Choroid plexus epithelial cell (primary cell): ENCODE results near the gene SRL.

Source experiments
- DNase-seq: peaks from one replicate; pipeline ENCODE4 v3.0.0-alpha.2; 2010; ENCODE audit warnings: low read depth
- H3K4me3 ChIP-seq: 2 replicates; pipeline ENCODE4 v1.5.1; 2011; ENCODE audit warnings: low read depth, mild to moderate bottlenecking, control low read depth, low read length, moderate library complexity
- TF ChIP-seq, protein P1 (sequence below): conservative IDR thresholded peaks from 2 replicates; pipeline ENCODE4 v1.5.1; 2011; ENCODE audit warnings: low read depth, mild to moderate bottlenecking, control low read depth, inconsistent platforms, low read length, moderate library complexity

SRL gene

GRCh38 chr16:4192206-4192605, 49.7 kb downstream of the SRL start:
- TF ChIP-seq, protein P1, sequence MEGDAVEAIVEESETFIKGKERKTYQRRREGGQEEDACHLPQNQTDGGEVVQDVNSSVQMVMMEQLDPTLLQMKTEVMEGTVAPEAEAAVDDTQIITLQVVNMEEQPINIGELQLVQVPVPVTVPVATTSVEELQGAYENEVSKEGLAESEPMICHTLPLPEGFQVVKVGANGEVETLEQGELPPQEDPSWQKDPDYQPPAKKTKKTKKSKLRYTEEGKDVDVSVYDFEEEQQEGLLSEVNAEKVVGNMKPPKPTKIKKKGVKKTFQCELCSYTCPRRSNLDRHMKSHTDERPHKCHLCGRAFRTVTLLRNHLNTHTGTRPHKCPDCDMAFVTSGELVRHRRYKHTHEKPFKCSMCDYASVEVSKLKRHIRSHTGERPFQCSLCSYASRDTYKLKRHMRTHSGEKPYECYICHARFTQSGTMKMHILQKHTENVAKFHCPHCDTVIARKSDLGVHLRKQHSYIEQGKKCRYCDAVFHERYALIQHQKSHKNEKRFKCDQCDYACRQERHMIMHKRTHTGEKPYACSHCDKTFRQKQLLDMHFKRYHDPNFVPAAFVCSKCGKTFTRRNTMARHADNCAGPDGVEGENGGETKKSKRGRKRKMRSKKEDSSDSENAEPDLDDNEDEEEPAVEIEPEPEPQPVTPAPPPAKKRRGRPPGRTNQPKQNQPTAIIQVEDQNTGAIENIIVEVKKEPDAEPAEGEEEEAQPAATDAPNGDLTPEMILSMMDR: no peak
- no peak for DNase-seq
- H3K4me3 ChIP-seq: no peak overlapping the region

DNA sequence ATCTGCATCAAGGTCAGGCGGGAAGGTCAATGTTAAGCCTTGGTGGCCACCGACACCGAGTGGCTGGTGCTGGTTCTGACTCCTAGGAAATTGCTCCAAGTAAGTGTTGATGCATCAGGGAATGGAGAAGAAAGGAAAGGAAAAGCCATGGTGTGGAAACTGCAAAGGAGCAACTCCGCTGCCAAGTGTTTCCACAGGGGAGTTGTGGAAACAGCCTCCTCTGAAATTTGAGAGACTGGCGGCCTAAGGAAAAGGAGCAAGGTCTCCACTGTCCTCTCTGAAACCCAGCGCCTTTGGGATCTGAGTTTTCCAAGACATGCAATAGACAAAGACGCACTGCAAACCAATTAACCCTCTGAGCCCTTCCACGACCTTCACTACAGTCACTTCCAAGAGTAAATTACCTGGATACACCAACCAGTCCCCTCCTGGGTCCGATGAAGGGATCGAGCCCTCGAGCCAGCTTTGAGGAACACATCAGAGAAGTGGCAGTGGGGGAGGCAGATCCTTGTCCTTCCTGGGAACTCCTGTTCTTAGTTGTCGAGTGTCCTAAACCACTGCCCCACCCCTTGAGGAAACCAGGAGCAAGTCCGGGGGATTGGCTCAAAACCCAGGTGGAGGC, 51.1 kb downstream of the SRL start:
- TF ChIP-seq, protein P1: no peak
- no peak for DNase-seq
- H3K4me3 ChIP-seq: no peak overlapping the region

- TF ChIP-seq, protein P1: no peak
These were observed 51.8 kb downstream of the SRL start for GRCh38 chr16:4190086-4190485.

DNA sequence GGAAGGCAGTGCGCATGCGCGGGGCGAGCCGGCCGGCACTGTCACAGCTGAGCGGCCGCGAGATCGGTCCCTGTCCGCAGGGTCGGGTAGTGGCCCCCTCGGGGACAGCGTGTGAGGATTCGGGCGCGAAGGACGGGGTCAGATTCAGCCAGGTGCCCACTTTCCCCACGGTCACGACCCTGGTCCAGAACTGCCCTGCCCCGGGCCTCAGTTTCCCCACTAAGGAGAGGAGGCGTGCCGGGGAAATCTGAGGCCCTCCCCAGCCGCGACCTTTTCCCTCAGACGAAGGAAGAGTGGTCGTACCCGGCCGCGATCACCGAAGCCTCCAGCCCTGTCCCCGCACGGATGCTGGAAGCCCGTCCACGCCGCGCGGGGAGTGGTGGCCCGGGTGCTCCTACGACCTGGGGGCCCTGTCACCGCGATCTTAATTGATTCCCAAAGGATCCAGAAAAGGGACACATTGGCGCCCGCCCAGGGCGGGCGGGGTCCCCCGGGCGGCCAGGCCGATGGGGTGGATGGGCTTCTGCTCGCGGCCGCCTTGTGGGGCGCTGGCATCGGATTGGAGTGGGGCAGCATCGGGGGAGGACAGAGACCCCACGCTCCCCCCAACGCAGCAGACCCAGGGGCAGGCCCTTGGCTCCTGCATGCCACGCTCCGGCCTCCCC, 57.7 kb downstream of the SRL start:
- DNase-seq: no peak
- TF ChIP-seq, protein P1: no peak
- H3K4me3 ChIP-seq: peak overlapping the region; percentile 83

More at GRCh38 chr16:4190086-4190485, 51.8 kb downstream of the SRL start:
- no peak for DNase-seq
- no peak overlapping the region for H3K4me3 ChIP-seq

DNA sequence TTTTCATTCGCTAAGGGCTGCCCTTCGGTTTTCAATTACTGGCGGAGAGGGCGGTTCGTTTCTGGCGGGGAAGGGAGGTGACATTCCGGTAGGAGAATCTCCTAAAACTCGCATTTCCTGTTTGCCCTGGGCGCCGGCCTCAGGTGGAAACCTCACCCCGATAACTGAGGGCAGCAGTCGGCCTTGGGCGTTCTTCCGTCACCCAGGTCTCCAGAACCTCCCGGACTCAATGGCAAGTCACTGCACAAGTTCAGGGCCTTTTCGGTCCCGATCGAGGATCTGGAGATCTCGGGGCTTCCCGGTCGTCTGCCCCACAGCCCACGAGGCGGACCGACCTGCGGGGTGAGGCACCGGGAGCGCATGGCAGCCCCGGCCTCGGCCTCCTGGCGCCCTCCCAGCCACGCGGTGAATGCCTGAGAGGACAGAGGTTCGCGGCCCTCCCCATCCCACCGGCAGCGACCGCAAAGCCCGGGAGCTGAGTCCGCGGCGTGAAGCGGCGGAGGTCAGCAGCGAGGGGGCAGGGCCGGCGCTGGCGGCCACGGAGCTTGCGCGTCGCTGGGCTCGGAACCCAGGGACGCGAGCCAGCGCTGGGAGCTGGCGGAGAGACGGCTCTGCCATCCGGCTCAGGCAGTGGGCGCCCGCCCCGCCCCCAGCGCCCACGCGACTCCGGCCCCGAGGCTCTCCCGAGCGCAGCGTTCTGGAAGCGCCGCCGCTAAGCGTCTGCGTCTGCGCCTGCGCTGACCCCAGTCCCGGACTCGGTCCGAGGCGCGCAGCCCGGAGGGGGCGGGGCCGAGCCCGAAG, 58.4 kb downstream of the SRL start:
- TF ChIP-seq, protein P1: no peak
- H3K4me3 ChIP-seq: peak overlapping the region; percentile 83

GRCh38 chr16:4182581-4183236, 59.2 kb downstream of the SRL start:
- no peak for DNase-seq
- peak overlapping the region; percentile 83 for H3K4me3 ChIP-seq

More for the DNA sequence above, 58.4 kb downstream of the SRL start:
- peak; percentile 93 for DNase-seq

More at GRCh38 chr16:4182581-4183236, 59.2 kb downstream of the SRL start:
- TF ChIP-seq, protein P1: no peak
